Inferior parietal cortex (tissue), 1 donor: ENCODE data around the gene POU2F2.
A peak's percentile ranks its signal among the peaks of the same experiment; 100 is the strongest.

Experiments
- DNase-seq: peaks from one replicate; pipeline ENCODE4 v3.0.0-alpha.2; 2016; ENCODE audit errors: extremely low spot score

Gene POU2F2

DNA sequence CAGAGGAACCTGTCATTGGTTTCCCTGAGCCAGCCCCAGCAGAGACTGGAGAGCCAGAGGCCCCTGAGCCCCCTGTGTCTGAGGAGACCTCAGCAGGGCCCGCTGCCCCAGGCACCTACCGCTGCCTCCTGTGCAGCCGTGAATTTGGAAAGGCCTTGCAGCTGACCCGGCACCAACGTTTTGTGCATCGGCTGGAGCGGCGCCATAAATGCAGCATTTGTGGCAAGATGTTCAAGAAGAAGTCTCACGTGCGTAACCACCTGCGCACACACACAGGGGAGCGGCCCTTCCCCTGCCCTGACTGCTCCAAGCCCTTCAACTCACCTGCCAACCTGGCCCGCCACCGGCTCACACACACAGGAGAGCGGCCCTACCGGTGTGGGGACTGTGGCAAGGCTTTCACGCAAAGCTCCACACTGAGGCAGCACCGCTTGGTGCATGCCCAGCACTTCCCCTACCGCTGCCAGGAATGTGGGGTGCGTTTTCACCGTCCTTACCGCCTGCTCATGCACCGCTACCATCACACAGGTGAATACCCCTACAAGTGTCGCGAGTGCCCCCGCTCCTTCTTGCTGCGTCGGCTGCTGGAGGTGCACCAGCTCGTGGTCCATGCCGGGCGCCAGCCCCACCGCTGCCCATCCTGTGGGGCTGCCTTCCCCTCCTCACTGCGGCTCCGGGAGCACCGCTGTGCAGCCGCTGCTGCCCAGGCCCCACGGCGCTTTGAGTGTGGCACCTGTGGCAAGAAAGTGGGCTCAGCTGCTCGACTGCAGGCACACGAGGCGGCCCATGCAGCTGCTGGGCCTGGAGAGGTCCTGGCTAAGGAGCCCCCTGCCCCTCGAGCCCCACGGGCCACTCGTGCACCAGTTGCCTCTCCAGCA, 52.1 kb downstream of the POU2F2 start:
- DNase-seq: no peak

- no peak for DNase-seq
These were observed 53.0 kb downstream of the POU2F2 start for GRCh38 chr19:42079276-42079669.

GRCh38 chr19:42078538-42079275, 53.5 kb downstream of the POU2F2 start:
- DNase-seq: no peak

- no peak for DNase-seq
These were observed 54.2 kb downstream of the POU2F2 start for GRCh38 chr19:42078058-42078457.

GRCh38 chr19:42076380-42076944, 55.8 kb downstream of the POU2F2 start:
- no peak for DNase-seq

DNA sequence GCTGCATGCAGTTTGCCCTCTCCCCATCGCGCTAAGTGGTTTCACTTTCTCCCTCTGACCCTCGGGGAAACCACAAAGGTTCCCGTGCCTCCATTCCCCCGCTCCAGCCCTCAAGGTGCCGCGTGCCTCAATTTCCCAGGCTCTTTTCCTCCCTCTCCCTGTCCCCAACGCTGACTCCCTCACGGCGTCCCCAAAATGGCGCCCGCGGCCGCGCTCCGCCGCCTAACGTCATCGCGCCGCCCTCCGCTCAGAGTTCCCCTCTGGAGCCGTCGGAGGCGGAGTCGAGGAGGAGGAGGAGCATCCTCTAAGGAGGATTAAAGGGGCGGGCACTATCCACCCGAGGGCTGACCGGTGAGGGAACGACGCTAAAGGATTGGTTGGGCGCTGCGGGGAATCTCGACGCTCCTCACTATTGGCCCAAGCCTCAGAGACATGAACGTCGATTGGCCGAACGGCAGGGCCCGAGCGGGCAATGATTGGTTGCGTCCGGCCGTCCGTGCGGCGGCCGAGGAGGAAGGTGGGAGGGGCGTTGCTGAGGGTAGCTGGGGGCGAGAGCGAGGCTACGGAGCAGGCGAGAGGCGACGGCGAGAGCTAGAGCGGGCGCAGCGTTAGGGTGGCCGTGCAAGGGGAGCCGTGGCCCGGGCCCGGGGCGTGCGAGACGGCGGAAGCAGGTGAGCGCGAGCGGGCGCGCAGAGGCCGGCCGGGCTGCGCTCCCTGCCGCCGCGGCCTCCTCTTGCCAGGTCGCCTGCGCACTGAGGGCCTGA, 56.4 kb downstream of the POU2F2 start, which contains the start of gene ZNF574:
ZNF574 (plus strand) TSS at position 551 of the 764 bp plus-strand sequence. CDS start 2,441 bp downstream, outside the sequence.
- DNase-seq: peak; percentile 99

DNA sequence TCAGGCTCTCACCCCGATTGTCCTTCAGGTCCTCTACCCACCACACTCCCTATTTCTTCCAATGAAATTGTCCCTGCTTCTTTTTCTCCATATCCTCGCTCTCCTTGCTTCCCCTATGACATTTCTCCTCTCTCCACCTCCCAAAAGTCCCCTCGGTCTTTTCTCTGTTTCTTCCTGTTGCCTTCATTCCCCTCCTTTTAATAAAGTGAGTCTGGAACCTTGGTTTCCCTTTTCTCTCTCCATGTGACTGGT, 57.0 kb downstream of the POU2F2 start:
- no peak for DNase-seq

DNA sequence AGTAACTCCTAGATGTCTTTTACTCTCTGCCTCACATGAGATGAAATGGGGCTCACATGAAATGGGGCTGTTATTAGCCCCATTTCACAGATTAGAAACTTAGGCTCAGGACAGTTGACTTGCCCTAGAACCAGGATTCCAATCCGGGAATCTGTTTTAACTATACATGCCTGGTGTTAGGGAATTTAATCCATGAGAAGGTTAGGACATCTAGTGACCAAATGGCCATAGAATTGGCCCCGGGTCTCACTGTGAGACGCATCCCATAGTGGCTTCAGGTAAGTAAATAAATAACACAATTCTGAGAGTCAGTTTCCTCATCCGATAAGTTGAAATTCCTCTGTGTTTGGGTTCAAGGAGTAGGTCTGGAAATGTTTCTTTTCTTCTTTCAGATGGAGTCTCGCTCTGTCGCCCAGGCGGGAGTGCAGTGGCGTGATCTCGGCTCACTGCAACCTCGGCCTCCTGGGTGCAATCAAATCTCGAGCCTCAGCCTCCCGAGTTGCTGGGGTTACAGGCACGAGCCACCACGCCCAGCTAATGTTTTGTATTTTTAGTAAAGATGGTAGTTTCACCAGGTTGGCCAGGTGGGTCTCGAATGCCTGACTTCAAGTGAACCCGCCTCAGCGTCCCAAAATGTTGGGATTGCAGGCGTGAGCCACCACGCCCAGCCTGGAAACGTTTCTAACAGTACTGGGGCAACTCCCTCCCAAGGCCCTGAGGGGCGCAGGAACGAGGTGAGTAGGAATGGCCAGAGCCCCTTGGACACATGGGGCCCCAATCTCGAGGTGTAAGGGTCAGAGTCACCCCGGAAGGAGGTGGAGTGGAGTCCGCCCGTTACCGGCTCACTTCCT, 57.5 kb downstream of the POU2F2 start:
- no peak for DNase-seq

GRCh38 chr19:42071247-42071646, 61.0 kb downstream of the POU2F2 start:
- no peak for DNase-seq

DNA sequence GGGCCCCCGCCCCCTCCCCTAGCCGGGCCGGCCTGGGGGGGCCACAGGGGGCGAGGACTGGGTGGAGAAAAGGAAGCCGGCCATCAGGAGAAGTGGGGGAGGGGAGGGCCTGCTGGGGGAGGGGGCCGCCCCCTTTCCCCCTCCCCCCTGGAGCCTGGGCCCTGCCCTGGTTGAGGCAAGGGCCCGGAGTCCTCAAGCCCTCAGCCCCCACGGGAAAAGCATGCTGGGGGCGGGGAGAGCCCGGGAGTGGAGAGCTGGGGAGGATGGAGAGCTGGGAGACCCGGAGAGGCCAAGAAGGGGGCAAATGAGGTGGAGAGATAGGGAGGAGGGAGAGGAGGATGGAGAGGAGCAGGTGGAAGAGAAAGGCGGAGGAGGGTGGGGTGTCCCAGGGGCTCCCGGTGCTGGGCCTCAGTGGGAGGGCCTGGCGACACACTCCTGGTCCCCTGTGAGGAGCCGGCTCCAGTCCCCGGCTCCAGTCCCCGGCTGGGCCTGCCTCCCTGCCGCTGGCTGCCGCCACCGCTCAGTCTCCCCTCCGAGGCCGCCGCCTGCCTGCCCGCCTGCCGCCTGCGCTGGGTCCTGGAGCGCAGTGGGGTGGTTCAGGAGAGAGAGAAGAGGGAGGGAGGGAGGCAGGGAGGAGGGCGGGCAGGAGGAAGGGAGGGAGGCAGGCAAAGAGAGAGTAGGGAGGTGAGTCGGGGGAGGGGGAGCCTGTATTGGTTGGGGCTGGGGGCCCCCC, 62.5 kb downstream of the POU2F2 start, which contains the start of gene GRIK5:
GRIK5 (minus strand) TSS at position 588 of the 733 bp plus-strand sequence. CDS start 4,436 bp downstream, outside the sequence.
- DNase-seq: no peak

DNA sequence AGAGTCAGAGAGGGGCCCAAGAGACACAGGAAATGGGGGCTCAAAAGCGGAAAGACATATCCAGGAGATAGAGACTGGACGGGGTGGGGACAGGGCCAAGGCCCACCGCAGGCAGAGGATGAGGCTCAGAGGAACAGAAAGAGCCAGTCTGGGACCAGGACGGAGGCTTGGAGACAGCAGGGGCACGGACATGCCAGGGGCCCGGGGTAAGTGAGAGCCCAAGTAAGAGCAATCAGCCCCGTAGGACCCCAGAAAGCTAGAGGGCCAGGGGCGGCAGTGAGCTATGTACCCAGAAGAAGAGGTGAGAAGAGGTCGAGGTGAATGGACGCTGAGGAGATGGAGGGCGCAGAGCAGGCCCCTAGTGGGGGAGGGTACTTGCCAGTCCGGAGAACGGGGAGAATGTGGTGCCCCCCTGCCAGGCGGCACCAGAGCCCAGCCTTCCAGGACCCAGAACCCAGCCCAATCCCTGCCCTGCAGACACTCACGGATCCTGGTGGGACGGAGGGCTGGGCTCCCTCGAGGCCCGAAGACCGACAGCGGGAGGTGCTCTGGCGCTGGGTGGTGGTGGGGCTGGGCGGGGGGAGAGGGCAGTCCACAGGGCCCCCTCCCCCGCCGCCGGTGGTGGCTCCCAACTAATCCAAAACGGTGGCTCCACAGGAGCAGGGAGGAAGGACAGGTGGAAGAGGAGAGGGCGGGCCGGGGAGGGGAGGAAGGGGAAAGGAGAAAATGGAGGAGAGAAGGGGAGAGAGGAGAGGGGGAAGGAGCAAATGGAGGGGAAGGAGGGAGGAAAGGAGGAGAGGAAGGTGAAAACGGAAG, 63.3 kb downstream of the POU2F2 start:
- DNase-seq: no peak

GRCh38 chr19:42068361-42068755, 63.9 kb downstream of the POU2F2 start:
- DNase-seq: no peak

GRCh38 chr19:42067315-42067888, 64.8 kb downstream of the POU2F2 start:
- DNase-seq: no peak

- peak; percentile 47 for DNase-seq
These were observed 66.0 kb downstream of the POU2F2 start for GRCh38 chr19:42066075-42066754.

- DNase-seq: no peak
These were observed 66.7 kb downstream of the POU2F2 start for GRCh38 chr19:42065511-42065910.

DNA sequence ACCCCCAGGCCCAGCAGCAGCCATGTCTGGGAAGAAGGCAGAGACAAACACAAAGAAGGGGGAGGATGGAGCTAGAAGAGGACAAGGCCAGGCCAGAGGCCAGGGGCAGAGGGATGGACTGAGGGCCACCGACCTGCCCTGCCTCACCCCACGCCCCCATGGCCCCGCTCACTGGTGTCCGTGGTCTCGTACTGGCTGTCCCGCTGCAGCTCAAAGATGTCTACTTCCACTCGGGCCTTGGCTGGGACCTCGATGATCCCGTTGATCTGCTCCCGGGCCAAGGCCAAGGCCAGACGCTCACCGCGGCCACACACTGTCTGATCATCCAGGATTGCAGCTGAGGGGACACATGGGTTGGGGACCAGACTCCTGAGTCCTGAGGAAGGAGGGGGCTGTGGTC, 67.2 kb downstream of the POU2F2 start:
- DNase-seq: no peak

DNA sequence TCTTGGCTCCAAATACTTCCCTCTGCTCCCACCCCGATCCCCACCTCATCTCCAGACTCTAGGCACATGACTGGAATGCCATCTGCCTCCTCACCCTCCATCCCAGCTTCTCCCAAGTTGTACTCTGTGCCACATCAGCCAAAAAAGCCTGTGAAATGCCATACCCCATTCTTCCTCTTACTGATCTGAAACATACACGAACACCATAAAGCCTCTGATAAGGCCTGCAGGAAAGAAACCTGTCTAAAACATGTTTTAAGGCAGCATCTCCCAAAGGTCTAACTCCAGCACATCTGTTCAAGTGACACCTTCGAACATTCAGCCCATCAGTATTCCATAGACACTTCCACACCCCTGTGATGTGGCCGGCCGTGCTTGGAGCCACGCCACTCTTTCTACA, 67.8 kb downstream of the POU2F2 start:
- no peak for DNase-seq

DNA sequence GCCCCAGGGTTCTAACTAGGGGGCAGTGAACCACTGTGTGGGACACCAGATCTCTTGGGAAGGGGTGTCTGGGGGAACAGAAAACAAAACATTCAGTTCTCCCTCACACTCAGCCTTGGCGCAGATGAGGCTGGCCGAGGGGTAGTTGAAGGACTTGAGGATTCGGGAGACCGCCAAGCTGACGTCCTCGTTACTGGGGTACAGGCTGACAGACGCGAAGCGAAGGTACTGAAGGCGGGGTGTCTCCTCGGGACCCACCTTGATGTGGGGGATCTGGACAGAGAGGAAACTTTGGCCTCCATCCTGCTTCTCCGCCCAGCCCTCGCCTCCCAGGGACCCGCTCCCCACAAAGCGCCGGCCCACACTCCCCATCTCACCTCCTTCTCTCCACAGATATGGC, 69.9 kb downstream of the POU2F2 start:
- DNase-seq: no peak

- no peak for DNase-seq
These were observed 72.1 kb downstream of the POU2F2 start for GRCh38 chr19:42060117-42060516.
